GM12874 (cell line): ENCODE measurements around the gene MTHFSD.

Experiments used
- TF ChIP-seq, protein P1 (sequence below): IDR thresholded peaks from 2 replicates; pipeline ENCODE4 v1.5.1; 2011; ENCODE audit warnings: low read depth, mild to moderate bottlenecking, control low read depth, low read length, moderate library complexity; ENCODE audit not compliant: insufficient read depth

The MTHFSD gene

DNA sequence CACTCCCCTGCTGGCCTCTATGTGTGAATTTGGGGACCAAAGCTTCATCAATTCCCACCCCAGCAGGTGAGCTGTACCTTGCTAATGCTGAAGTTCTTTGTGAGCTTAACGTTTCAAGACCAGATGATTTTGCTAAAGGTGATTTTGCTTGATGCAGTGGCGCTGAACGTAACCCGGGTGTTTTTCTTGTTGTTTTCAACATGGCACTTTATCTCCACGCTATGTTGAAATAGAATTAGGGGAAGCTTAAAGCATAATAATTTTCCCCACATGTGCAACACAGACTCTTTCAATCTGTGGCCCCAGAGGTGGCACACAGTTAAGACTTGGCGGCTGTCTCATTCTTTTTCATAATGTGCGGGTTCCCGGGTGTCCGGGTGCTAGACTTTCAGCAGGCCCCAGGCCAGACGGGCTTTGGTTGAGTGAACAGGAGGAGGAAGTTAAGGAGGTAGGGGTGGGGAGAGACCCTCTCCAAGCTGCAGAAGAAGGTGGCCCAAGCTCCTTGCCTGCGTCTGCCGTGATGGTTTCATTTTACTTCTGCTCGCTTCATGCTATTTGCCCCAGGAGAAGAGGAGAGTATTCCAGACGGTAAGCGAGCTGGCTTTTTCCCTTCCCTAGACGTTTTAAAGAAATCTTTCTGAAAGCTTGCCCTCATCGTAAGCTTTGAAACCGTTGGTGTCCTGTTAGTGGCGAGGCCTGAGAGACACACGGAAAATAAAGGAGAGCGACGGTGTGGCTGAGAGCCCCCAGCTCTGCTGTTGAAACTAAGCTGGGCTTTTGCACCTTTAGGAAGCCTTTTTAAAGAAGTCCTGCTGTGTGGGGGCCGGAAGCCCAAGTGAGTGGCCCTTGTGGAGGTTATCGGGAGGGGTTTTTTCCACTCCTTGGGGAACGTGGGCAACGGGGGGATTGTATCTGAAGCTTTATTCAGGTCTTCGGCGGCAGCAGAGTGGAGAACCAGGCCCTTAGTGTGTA, 15.8 kb upstream of the MTHFSD start:
- TF ChIP-seq, protein P1, sequence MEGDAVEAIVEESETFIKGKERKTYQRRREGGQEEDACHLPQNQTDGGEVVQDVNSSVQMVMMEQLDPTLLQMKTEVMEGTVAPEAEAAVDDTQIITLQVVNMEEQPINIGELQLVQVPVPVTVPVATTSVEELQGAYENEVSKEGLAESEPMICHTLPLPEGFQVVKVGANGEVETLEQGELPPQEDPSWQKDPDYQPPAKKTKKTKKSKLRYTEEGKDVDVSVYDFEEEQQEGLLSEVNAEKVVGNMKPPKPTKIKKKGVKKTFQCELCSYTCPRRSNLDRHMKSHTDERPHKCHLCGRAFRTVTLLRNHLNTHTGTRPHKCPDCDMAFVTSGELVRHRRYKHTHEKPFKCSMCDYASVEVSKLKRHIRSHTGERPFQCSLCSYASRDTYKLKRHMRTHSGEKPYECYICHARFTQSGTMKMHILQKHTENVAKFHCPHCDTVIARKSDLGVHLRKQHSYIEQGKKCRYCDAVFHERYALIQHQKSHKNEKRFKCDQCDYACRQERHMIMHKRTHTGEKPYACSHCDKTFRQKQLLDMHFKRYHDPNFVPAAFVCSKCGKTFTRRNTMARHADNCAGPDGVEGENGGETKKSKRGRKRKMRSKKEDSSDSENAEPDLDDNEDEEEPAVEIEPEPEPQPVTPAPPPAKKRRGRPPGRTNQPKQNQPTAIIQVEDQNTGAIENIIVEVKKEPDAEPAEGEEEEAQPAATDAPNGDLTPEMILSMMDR: no peak

DNA sequence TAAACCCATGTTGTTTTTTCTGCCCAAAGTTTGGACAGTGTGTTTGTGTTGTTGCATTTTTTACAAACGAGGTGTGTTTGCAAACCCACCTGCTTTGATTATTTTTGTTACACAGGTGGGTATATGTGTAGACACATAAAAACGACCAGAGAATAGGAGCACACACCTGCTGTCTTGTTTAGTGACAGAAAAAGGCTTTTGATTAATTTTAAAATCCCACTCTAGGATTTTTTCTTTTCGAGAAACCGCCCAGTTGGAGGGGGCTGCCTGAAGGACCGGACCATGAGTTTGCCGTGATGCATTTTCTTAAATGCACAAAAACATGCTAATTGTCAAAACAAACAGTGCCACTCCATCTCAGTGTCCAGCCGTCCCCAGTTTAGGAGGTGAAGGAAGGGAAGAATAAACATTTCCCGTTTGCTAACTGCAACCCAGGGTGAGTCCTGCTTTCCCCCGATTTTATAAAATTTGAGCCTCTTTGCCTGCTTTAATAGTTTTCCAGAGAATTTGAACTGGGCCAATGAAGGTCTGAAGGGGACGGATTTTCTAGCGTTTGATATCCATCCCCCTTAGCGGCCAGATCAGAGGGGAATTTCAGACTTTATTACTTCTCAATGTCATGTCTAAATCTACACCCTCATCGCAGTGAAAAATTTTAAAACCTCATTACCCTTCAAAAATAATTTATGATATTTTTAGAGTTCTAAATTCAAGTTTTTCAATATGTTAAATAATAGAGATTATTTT, 14.8 kb upstream of the MTHFSD start:
- TF ChIP-seq, protein P1: no peak

DNA sequence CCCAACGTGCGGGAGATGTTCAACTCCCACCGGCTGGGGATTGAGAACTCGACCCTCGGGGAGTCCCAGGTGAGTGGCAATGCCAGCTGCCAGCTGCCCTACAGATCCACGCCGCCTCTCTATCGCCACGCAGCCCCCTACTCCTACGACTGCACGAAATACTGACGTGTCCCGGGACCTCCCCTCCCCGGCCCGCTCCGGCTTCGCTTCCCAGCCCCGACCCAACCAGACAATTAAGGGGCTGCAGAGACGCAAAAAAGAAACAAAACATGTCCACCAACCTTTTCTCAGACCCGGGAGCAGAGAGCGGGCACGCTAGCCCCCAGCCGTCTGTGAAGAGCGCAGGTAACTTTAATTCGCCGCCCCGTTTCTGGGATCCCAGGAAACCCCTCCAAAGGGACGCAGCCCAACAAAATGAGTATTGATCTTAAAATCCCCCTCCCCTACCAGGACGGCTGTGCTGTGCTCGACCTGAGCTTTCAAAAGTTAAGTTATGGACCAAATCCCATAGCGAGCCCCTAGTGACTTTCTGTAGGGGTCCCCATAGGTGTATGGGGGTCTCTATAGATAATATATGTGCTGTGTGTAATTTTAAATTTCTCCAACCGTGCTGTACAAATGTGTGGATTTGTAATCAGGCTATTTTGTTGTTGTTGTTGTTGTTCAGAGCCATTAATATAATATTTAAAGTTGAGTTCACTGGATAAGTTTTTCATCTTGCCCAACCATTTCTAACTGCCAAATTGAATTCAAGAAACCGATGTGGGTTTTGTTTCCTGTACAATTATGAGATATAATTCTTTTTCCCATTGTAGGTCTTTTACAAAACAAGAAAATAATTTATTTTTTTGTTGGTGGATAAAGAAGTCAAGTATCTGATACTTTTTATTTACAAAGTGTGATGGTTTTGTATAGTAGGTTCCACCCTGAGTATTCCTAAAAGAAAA, 13.9 kb upstream of the MTHFSD start:
- TF ChIP-seq, protein P1: no peak

DNA sequence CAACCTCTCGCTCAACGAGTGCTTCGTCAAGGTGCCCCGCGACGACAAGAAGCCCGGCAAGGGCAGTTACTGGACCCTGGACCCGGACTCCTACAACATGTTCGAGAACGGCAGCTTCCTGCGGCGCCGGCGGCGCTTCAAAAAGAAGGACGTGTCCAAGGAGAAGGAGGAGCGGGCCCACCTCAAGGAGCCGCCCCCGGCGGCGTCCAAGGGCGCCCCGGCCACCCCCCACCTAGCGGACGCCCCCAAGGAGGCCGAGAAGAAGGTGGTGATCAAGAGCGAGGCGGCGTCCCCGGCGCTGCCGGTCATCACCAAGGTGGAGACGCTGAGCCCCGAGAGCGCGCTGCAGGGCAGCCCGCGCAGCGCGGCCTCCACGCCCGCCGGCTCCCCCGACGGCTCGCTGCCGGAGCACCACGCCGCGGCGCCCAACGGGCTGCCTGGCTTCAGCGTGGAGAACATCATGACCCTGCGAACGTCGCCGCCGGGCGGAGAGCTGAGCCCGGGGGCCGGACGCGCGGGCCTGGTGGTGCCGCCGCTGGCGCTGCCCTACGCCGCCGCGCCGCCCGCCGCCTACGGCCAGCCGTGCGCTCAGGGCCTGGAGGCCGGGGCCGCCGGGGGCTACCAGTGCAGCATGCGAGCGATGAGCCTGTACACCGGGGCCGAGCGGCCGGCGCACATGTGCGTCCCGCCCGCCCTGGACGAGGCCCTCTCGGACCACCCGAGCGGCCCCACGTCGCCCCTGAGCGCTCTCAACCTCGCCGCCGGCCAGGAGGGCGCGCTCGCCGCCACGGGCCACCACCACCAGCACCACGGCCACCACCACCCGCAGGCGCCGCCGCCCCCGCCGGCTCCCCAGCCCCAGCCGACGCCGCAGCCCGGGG, 12.9 kb upstream of the MTHFSD start:
- TF ChIP-seq, protein P1: no peak

DNA sequence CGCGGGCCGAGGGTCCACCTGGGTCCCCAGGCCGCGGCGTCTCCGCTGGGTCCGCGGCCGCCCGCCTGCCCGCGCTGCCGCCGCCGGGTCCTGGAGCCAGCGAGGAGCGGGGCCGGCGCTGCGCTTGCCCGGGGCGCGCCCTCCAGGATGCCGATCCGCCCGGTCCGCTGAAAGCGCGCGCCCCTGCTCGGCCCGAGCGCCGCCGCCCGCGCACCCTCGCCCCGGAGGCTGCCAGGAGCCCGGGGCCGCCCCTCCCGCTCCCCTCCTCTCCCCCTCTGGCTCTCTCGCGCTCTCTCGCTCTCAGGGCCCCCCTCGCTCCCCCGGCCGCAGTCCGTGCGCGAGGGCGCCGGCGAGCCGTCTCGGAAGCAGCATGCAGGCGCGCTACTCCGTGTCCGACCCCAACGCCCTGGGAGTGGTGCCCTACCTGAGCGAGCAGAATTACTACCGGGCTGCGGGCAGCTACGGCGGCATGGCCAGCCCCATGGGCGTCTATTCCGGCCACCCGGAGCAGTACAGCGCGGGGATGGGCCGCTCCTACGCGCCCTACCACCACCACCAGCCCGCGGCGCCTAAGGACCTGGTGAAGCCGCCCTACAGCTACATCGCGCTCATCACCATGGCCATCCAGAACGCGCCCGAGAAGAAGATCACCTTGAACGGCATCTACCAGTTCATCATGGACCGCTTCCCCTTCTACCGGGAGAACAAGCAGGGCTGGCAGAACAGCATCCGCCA, 12.1 kb upstream of the MTHFSD start:
- TF ChIP-seq, protein P1: no peak

DNA sequence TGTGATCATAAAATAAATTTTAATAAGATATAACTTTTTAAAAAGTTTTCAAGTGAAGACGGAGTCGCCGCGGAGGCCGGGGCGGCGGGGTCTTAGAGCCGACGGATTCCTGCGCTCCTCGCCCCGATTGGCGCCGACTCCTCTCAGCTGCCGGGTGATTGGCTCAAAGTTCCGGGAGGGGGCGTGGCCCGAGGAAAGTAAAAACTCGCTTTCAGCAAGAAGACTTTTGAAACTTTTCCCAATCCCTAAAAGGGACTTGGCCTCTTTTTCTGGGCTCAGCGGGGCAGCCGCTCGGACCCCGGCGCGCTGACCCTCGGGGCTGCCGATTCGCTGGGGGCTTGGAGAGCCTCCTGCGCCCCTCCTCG, 11.5 kb upstream of the MTHFSD start, which contains the start of gene FOXC2:
Gene FOXC2, plus strand, starts transcription at position 229 of the 365 bp plus-strand sequence. CDS start 507 bp downstream, outside the sequence.
- TF ChIP-seq, protein P1: no peak
